ENCODE results near the gene METAP1D.

DNA sequence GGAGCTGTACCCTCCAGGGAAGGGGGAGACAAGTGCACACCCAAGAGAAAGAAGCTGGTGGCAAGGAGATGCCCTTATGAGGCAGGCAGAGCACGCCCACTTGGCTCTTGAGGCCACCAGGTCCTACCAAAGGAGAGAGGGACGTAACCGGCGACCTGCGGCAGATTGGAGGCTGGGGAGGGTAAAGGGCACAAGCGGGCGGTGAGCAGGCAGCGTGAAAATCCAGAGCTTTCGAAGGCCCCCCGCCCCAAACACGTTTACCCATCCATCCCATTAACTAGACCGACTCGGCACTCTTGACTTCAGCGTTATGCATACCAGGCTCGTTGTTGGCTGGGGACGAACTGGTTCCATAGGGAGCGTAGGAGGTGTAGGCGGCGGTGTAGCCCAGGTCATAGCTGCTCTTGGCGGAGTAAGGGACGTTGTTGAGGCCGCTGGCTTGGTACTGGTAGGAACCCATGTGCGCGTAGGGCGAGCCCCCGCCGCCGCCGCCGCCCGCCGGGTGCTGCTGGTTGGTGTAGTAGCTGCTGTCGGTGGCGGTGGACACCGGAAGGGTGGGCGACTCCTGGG, 102.2 kb downstream of the METAP1D start:
- TF ChIP-seq POLR2A (IDR thresholded peaks at IDR 0.05; ENCODE audit: low read length), result no peak
- TF ChIP-seq GATA1 (IDR thresholded peaks at IDR 0.05; ENCODE audit: low read depth, low read length), result no peak
